DND-41 (cell line): Measurements from ENCODE around the gene SUMO4.

Source experiments
- EZH2 ChIP-seq: IDR thresholded peaks from 3 replicates; pipeline ENCODE4 v1.6.1; 2012; ENCODE audit warnings: borderline replicate concordance, low read depth, mild to moderate bottlenecking, moderate library complexity, low read length, inconsistent platforms; ENCODE audit not compliant: severe bottlenecking
- TF ChIP-seq, protein P1 (sequence below): IDR thresholded peaks from 2 replicates; pipeline ENCODE4 v1.5.1; 2012; ENCODE audit warnings: borderline replicate concordance, low read length, moderate library complexity, mild to moderate bottlenecking; ENCODE audit not compliant: poor library complexity, severe bottlenecking; ENCODE audit errors: extremely low read depth

DNA sequence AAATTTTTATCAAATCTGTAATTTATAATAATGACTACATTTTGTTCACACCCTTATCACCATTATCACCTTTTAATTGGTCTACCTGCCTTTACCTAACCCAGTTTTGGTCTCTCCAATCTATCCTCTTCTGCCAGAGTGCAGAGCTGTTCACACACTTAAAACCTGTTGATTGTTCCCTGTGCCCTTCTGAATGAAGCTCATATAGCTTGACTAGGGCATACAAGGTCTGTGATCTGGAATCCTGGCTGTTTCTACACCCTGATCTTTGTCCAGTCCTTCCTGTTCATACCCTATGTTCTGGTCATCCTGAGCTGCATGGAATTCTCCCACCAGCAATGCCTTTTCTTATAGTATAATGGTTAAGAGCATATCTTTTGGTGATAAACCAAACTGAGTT is 28.9 kb upstream of the SUMO4 start:
- TF ChIP-seq, protein P1, sequence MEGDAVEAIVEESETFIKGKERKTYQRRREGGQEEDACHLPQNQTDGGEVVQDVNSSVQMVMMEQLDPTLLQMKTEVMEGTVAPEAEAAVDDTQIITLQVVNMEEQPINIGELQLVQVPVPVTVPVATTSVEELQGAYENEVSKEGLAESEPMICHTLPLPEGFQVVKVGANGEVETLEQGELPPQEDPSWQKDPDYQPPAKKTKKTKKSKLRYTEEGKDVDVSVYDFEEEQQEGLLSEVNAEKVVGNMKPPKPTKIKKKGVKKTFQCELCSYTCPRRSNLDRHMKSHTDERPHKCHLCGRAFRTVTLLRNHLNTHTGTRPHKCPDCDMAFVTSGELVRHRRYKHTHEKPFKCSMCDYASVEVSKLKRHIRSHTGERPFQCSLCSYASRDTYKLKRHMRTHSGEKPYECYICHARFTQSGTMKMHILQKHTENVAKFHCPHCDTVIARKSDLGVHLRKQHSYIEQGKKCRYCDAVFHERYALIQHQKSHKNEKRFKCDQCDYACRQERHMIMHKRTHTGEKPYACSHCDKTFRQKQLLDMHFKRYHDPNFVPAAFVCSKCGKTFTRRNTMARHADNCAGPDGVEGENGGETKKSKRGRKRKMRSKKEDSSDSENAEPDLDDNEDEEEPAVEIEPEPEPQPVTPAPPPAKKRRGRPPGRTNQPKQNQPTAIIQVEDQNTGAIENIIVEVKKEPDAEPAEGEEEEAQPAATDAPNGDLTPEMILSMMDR, result no peak
- no peak for TF ChIP-seq EZH2
